Mucosa of stomach (tissue), 1 donor: Measurements from ENCODE around the gene MXD4.

Source experiments
- H3K27me3 ChIP-seq: one replicate; pipeline ENCODE4 v1.7.0; 2013; ENCODE audit warnings: mild to moderate bottlenecking, low read length; ENCODE audit not compliant: control insufficient read depth, insufficient read depth
- H3K36me3 ChIP-seq: one replicate; pipeline ENCODE4 v1.7.0; 2013; ENCODE audit warnings: low read length; ENCODE audit not compliant: control insufficient read depth, insufficient read depth
- H3K4me1 ChIP-seq: one replicate; pipeline ENCODE4 v1.7.0; 2013; ENCODE audit warnings: mild to moderate bottlenecking, low read length; ENCODE audit not compliant: control insufficient read depth, insufficient read depth
- H3K4me3 ChIP-seq: one replicate; pipeline ENCODE4 v1.7.0; 2013; ENCODE audit warnings: low read length
- H3K9ac ChIP-seq: one replicate; pipeline ENCODE4 v1.7.0; 2013; ENCODE audit warnings: mild to moderate bottlenecking, low read length, moderate library complexity
- H3K9me3 ChIP-seq: one replicate; pipeline ENCODE4 v1.7.0; 2013; ENCODE audit warnings: mild to moderate bottlenecking, low read length, moderate library complexity; ENCODE audit not compliant: control insufficient read depth
- donor health status: Pancreatic carcinoma.

MXD4 gene

DNA sequence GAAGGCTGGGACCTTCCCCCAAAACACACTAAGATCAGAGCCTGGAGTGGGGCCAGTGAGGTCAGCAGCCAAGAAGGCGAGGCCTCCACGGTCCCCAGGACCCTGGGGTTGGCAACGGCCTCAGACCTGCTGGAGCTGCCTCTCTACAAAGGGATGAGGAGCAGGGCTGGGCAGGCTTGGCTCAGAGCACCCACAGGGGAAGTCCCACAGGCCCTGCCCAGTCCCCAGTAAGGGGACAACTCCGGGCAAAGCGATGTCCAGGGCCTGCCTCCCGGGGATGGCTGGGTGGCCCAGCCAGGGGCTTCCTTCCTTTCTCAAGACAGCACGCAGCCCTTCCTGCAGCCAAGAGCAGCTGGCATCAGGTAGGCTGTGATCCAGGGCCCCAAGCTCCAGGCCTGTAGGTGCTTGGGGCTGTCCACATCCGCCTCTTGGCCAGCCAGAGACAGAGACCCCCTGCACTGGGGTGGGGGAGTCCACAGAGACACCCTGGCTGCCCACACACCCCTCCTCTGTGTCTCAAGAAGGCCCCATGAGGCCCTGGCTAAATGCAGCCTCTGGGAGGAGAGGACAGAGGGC lies 5.7 kb downstream of the MXD4 start:
- Histone ChIP-seq H3K4me1 (peaks cover 40% of the 10 kb centered on the region), H3K4me3 (no peak overlapping the region), H3K36me3 (no peaks in the 10 kb centered on the region), H3K27me3 (no peaks in the 10 kb centered on the region), H3K9me3 (no peaks in the 10 kb centered on the region), H3K9ac (no peak overlapping the region)

DNA sequence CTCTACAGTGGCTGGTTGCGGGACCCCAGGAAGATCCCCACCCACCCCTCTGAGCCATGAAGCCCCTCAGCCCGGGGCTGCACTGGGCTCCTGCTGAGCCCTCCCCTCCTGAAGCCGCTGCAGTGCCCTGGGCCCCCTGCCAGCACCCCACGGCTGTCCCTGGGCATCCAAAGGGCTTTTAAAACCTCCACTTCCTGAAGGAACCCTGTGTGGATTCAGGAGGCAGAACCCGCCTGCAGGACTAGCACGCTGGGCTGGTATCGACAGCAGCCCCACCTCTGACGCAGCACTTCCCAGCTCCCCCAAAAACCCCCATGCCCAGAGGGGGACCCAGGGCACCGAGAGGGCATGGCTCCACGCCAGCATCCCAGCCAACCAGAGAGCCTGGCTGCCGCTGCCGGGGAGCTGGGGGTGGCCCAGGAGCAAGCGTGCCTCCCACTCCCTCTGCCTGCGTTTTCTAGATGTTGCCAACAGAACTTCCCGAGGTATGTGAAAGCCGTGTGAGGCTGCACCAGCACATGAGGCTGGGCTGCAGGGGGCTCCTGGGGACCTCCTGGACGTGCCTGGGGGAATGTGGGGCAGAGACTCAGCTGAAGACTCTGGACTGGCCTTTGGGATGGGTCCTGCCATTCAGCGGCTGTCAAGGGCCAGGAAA lies 6.3 kb downstream of the MXD4 start:
- H3K9ac ChIP-seq: no peak overlapping the region
- no peaks in the 10 kb centered on the region for H3K36me3 ChIP-seq
- H3K4me3 ChIP-seq: no peak overlapping the region
- H3K9me3 ChIP-seq: no peaks in the 10 kb centered on the region
- H3K27me3 ChIP-seq: no peaks in the 10 kb centered on the region
- H3K4me1 ChIP-seq: peaks cover 37% of the 10 kb centered on the region

DNA sequence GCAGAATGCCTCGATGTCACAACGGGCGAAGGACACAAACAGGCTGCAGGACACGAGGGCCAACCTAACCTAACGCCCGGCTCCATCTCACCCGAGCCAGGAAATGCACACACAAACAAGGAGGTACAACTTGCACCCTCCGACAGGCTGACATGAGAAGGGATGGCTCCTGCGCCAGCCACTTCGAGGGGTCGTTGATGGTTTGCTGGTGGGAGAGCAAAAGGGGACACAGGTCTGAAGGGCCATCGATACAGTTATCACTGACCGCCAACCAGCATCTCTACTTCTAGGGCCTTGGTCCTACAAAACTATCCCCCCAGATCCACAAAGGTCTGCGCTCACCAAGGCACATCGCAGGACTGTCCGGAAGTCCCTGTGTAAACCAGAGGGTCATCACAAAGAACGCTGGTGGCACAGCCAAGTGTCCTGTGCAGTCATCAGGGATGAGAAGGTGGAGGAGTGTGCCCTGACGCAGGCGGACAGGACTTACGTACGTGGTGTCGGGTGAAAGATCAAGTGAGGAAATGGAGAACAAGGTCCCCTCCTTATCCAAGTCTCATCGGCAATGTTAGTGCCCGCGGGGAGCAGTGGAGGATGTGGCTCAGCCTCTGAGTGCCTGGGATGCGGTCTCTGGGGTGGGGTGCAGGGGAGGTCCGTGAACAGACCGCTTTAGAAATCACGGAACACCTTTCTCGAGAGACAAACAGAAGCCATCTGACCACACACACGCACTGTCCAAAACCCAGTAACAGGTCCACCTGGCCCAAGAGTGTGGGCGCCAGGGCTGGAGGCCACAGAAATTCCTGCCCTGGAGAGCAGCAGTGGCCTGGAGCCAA lies 7.0 kb downstream of the MXD4 start:
- H3K27me3 ChIP-seq: no peaks in the 10 kb centered on the region
- H3K4me3 ChIP-seq: no peak overlapping the region
- peaks cover 4% of the 10 kb centered on the region for H3K36me3 ChIP-seq
- H3K4me1 ChIP-seq: peaks cover 30% of the 10 kb centered on the region
- H3K9me3 ChIP-seq: no peaks in the 10 kb centered on the region
- H3K9ac ChIP-seq: no peak overlapping the region

GRCh38 chr4:2253160-2254084 lies 8.5 kb downstream of the MXD4 start:
- H3K27me3 ChIP-seq: no peaks in the 10 kb centered on the region
- no peak overlapping the region for H3K4me3 ChIP-seq
- H3K4me1 ChIP-seq: peaks cover 20% of the 10 kb centered on the region
- H3K36me3 ChIP-seq: peaks cover 4% of the 10 kb centered on the region
- no peak overlapping the region for H3K9ac ChIP-seq
- no peaks in the 10 kb centered on the region for H3K9me3 ChIP-seq

GRCh38 chr4:2252530-2253091 lies 9.3 kb downstream of the MXD4 start:
- Histone ChIP-seq H3K4me3 (no peak overlapping the region), H3K36me3 (peaks cover 4% of the 10 kb centered on the region), H3K27me3 (no peaks in the 10 kb centered on the region), H3K9ac (no peak overlapping the region), H3K9me3 (no peaks in the 10 kb centered on the region), H3K4me1 (peaks cover 20% of the 10 kb centered on the region)

DNA sequence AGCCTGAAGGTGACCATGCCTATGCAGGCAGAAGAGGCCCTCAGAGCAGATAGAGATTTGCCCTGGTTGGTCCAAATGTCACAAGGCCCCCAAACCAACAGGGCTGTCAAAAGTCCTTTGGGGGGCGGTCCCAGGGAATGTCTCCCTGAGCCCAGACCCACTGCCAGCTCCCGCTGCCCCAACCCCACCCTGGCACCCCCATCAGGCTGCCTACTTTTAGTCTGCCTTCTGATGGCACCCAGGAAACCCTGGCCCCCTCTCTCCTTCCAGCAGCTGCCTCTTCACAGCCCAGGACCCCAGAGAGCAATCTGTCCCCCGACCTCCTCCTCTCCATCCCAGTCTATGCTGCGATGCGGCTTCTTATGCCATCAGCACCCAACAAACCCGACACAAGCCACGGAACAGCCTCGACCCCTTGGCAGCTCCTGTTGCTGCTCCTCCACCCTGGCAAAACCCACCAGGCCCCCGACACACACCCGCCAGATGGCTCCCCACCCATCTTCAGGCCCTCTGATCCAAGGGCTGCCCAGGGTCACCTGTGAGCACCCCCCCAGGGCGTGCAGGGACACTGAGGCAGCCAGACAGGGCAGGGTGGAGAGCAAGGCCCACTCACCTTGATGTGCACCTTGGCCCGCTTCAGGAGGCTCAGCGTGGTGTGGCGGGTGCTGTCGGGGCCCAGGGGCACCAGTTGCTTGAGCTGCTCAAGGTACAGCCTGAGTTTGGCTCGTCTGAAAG lies 9.9 kb downstream of the MXD4 start:
- Histone ChIP-seq H3K4me1 (peaks cover 13% of the 10 kb centered on the region), H3K9ac (no peak overlapping the region), H3K4me3 (no peak overlapping the region), H3K27me3 (no peaks in the 10 kb centered on the region), H3K36me3 (peaks cover 4% of the 10 kb centered on the region), H3K9me3 (no peaks in the 10 kb centered on the region)

DNA sequence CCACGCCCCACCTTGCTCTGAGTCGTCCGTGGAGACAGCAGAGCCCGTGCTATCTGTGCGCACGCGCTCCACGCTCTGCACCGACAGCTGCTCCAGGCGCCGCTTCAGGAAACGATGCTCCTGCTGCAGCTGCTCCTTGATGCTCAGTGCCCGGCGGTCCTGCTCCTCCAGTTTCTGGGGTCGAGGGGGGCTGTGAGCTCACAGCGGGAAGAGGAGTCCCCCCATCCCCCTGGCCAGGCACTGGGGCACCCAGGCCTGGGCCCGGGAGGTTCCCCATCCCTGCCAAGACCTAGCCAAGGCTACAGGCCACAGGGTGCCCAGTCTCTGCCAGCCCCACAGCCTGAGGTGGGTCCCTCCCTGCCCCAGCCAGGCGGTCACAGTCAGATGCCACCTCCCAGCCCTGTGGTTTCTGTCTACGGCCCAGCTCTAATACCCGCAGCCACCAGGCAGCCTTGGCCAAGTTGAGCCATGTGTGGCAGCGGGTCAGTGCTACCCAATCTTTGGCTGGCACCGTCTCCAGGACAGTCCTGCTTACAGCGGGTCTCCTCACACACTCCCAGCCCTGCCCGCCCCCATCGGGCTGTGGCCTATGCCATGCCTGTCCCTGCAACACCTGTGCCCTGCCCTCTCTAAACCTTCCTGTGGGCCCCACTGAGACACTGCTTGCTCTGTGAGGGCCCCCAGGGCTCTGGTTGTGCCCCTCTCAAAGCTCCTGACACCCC lies 10.7 kb downstream of the MXD4 start:
- H3K4me1 ChIP-seq: peaks cover 6% of the 10 kb centered on the region
- H3K27me3 ChIP-seq: no peaks in the 10 kb centered on the region
- no peak overlapping the region for H3K9ac ChIP-seq
- no peaks in the 10 kb centered on the region for H3K9me3 ChIP-seq
- no peak overlapping the region for H3K4me3 ChIP-seq
- H3K36me3 ChIP-seq: peaks cover 4% of the 10 kb centered on the region

GRCh38 chr4:2250357-2251072 lies 11.4 kb downstream of the MXD4 start:
- Histone ChIP-seq H3K27me3 (no peaks in the 10 kb centered on the region), H3K36me3 (peaks cover 4% of the 10 kb centered on the region), H3K9me3 (no peaks in the 10 kb centered on the region), H3K4me3 (no peak overlapping the region), H3K9ac (no peak overlapping the region), H3K4me1 (no peaks in the 10 kb centered on the region)

- no peaks in the 10 kb centered on the region for H3K27me3 ChIP-seq
- H3K4me1 ChIP-seq: no peaks in the 10 kb centered on the region
- no peak overlapping the region for H3K9ac ChIP-seq
- H3K9me3 ChIP-seq: no peaks in the 10 kb centered on the region
- H3K4me3 ChIP-seq: no peak overlapping the region
- H3K36me3 ChIP-seq: peaks cover 4% of the 10 kb centered on the region
These were observed 12.2 kb downstream of the MXD4 start for GRCh38 chr4:2249526-2250356.
